ENCODE results near the gene DLGAP3.
"Not testable (repeated sequence)": the region's sequence is repeated elsewhere in the genome, so short reads cannot be mapped to it uniquely, and the experiment has no call there.

DLGAP3 gene

GRCh38 chr1:34827341-34827941 is 102.0 kb downstream of the DLGAP3 start:
- no peak for DNase-seq

GRCh38 chr1:34825455-34826091 is 103.9 kb downstream of the DLGAP3 start:
- no peak for DNase-seq

GRCh38 chr1:34824817-34825454 is 104.5 kb downstream of the DLGAP3 start:
- no peak for DNase-seq

- no peak for DNase-seq
Observed at GRCh38 chr1:34822202-34822601, 107.2 kb downstream of the DLGAP3 start.

GRCh38 chr1:34818862-34819261 is 110.6 kb downstream of the DLGAP3 start:
- DNase-seq, result not testable (repeated sequence)

- no peak for DNase-seq
Observed at GRCh38 chr1:34816778-34817177, 112.7 kb downstream of the DLGAP3 start.

- no peak for DNase-seq
Observed at GRCh38 chr1:34816332-34816731, 113.1 kb downstream of the DLGAP3 start.
